ENCODE results near the gene APBA3.
A peak's percentile ranks its signal among the peaks of the same experiment; 100 is the strongest.

APBA3 gene

GRCh38 chr19:3761382-3762129, at the start of gene APBA3:
APBA3 (minus strand) TSS chr19:3761692; CDS start chr19:3760264, 1,428 bp downstream.
- peak within 1 kb of the TSS; percentile 100 for H3K4me3 ChIP-seq (ENCODE audit: low read depth, low read length)
- H3K79me2 ChIP-seq, result peaks cover 5% of the 10 kb centered on the region
- H3K36me3 ChIP-seq (ENCODE audit: control insufficient read depth, insufficient read depth, low read length), result no peaks in the 10 kb centered on the region
- H3K27ac ChIP-seq, result peak within 1 kb of the TSS; percentile 97
- peak within 1 kb of the TSS; percentile 87 for H3K9ac ChIP-seq
- peak; percentile 94 for TF ChIP-seq CTCF (IDR thresholded peaks at IDR 0.05)
- peak within 1 kb of the TSS; percentile 99 for H3K4me2 ChIP-seq (ENCODE audit: low read length)
- H3K9me3 ChIP-seq (ENCODE audit: control insufficient read depth, low read length), result no peaks in the 10 kb centered on the region
- no peaks in the 10 kb centered on the region for H3K27me3 ChIP-seq (ENCODE audit: control insufficient read depth, insufficient read depth, low read length)
- H2AFZ ChIP-seq, result peak within 1 kb of the TSS; percentile 98
- H3K4me1 ChIP-seq, result no peaks in the 10 kb centered on the region

DNA sequence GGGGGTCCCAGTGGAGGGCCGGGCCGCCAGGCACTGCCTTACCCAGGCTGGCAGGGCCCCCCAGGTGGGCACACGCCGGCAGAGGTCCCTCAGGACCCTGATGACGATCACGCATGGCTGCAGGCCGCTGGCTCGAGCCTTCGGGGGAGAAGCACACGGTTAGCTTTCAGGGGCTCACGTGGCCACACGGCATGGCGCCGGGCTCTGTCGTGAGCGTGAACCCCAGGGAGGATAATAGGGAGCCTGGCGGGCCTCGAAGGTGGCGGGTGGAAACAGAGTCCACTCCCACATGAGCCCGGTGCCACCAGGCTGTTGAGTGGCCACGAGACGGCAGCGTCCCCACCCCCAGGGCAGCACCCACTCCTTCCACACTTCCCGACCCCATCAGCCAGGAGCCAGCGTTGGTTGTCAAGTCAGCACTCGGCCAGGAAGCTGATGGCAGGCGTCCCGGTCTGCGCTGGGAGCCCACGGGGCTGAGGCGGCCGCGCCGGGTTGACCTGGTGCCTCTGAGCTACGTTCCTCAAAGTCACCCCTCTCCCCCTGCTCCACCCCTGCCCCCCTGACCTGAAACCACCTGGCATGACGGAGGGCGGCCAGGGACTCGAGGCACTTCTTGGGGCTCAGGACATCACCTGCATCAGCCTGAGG, 49.3 kb upstream of the APBA3 start:
- Histone ChIP-seq H3K9ac (no peak overlapping the region), H2AFZ (no peak overlapping the region), H3K4me2 (ENCODE audit: low read length) (no peak overlapping the region), H3K4me3 (ENCODE audit: low read depth, low read length) (no peak overlapping the region), H3K27me3 (ENCODE audit: control insufficient read depth, insufficient read depth, low read length) (no peaks in the 10 kb centered on the region), H3K4me1 (no peaks in the 10 kb centered on the region), H3K9me3 (ENCODE audit: control insufficient read depth, low read length) (no peaks in the 10 kb centered on the region), H3K36me3 (ENCODE audit: control insufficient read depth, insufficient read depth, low read length) (no peaks in the 10 kb centered on the region), H3K27ac (no peak overlapping the region), H3K79me2 (no peaks in the 10 kb centered on the region)
- TF ChIP-seq CTCF (IDR thresholded peaks at IDR 0.05), result no peak

DNA sequence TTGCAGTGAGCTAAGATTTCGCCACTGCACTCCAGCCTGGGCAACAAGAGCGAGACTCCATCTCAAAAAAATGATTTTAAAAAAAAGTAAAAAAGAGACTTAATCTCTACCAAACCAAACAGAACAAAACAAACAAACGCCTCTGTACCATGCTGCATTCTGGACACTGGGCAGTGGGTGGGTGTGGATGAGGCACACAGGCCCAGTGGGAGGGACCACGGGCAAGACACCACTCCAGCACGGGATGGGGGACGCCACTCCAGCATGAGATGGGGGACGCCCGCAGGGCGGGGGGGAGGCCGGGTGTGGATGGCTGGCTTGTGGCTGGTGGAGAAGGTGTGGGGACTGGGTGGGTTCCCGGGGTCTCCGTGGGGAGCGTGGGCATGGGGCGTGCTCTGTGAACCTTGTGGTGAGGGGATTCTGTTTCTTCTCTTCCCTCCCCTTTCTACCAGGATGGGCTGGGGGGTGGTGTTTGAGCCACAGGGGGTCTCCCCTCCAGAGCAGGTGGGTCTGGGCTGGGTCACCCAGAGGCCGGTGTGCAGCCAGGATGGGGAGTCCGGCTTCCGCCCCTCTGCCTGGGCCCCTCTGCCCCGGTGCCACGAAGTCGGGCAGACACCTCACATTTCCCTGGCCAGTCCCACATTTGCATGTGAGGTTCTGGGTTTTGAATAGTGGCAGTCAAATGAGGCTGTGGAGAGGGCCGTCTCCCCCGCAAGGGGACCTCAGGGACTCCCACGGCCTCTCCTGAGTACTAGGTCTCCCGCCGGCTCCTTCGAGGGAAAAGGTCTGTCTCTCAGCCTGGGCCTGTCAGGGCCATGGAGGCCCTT, 48.6 kb upstream of the APBA3 start:
- Histone ChIP-seq H3K4me1 (no peaks in the 10 kb centered on the region), H3K36me3 (ENCODE audit: control insufficient read depth, insufficient read depth, low read length) (no peaks in the 10 kb centered on the region), H2AFZ (no peak overlapping the region), H3K27ac (no peak overlapping the region), H3K79me2 (no peaks in the 10 kb centered on the region), H3K27me3 (ENCODE audit: control insufficient read depth, insufficient read depth, low read length) (no peaks in the 10 kb centered on the region), H3K4me2 (ENCODE audit: low read length) (no peak overlapping the region), H3K4me3 (ENCODE audit: low read depth, low read length) (no peak overlapping the region), H3K9ac (no peak overlapping the region), H3K9me3 (ENCODE audit: control insufficient read depth, low read length) (no peaks in the 10 kb centered on the region)
- no peak for TF ChIP-seq CTCF (IDR thresholded peaks at IDR 0.05)

DNA sequence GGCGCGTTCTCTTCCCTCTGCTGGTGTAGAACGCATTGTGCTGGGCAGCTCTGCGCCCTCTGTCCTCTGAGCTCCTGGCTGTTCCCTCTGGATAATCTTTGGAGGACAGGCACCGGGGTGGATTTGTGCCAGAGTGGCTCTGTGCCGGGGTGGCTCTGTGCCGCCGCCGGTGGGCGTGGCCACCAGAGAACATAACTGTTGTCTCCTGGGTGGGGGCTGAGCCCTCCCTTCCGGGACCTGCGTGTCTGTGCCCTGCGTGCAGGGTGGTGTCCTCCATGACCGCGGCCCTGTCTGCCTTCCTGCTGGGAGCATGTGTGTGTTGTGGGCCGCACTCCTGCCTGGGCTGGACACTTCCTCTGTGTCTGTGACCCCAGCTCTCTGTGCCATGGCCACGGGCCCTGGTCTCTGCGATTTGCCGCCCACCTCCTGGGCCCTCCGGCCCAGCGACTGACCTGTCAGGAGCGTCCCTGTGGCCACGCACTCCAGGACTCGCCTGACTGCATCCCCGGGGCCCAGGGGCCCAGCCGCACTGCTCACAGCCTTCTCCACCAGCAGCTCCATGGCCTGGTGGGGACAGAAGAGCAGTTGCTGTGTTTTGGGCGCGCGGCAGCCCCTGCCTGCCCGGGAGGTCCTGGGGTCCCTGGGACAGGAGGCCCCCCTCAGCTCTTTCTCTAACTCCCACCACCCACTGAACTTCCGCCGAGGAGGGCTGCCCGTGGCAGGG, 47.1 kb upstream of the APBA3 start:
- Histone ChIP-seq H3K27ac (no peak overlapping the region), H3K4me2 (ENCODE audit: low read length) (no peak overlapping the region), H3K9me3 (ENCODE audit: control insufficient read depth, low read length) (no peaks in the 10 kb centered on the region), H3K4me1 (no peaks in the 10 kb centered on the region), H2AFZ (no peak overlapping the region), H3K36me3 (ENCODE audit: control insufficient read depth, insufficient read depth, low read length) (no peaks in the 10 kb centered on the region), H3K79me2 (no peaks in the 10 kb centered on the region), H3K9ac (no peak overlapping the region), H3K27me3 (ENCODE audit: control insufficient read depth, insufficient read depth, low read length) (no peaks in the 10 kb centered on the region), H3K4me3 (ENCODE audit: low read depth, low read length) (no peak overlapping the region)
- TF ChIP-seq CTCF (IDR thresholded peaks at IDR 0.05), result no peak
